NCI-H2107 treated with DMSO at 0.1 percent for 48 hours (cell line): ENCODE data around the gene IDH3A.
"Not testable (repeated sequence)": the region's sequence is repeated elsewhere in the genome, so short reads cannot be mapped to it uniquely, and the experiment has no call there.

ENCODE experiments used
- DNase-seq: peaks from one replicate; lab custom pipeline; 2025; ENCODE audit not compliant: unreplicated experiment; lab: John Stamatoyannopoulos, UW

IDH3A gene

GRCh38 chr15:78129077-78129750, 19.9 kb upstream of the IDH3A start:
- DNase-seq = peak; percentile 4

DNA sequence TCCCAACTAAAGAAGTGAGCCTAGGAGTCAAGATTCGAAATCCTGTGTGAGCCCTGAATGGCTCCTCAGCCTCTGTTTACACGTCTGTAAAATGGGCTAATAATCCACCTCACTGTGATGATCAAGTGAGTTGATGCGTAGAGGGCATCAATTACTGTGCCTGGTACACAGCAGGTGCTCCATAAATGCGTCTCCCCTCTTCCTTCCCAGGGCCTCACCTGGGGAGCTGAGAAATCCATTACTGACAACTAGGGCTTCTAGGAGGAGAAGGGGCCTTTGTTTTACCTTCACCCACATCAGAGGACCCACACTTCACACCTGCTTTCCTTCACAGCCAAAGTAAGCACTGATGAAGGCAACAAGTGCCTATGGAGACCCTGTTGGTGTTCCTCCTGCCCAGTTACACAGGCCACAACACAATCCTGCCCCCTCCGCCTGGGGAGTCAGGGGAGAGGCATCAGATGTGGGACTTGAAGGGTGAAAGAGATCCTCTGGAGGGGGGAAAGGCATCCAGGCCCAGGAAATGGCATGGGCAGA, 19.3 kb upstream of the IDH3A start:
- no peak for DNase-seq

DNA sequence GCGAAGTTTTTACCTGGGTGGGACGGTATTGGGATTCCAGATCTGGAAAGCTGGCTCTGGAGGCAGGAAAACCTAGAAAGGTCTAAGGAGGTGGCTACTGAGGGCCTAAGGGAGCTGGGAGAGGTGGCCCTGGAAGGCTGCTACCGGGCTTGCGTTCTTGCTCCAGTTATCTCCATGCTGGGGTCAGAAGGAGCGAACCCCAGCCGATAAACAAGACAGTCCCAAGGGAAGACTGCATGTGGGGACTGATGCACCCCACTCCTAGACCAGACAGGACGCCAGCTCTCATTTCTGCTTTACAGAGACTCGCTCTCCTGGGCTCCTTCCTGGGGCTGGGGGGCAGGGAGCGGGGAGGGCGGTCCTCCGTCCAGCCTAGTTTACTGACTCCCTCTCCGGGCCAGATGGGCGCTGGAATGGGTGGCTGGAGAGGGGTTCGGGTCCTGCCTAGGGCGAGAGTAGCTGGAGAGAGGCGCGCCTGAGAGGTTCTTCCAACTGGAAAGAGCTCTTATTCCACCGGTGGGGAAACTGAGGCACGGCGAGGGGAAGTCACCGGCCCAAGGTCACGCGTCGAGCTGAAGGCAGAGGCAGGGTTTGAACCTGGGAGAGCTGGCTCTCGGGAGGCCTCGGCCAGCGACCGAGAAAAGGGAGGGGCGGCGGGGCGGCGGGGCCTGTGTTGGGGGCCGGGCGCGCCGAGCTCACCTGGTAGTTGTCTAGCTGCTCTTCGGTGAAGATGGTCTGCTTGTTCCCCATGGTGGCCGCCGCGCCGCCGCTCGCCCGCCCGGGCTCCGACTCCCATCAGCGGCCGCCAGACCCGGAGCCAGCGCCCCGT, 18.5 kb upstream of the IDH3A start:
- DNase-seq = no peak

GRCh38 chr15:78131295-78132061, 17.7 kb upstream of the IDH3A start, which contains the start of gene CIB2:
Gene CIB2 (minus strand): TSS chr15:78131445. CDS start chr15:78131215, 230 bp downstream.
- no peak for DNase-seq

DNA sequence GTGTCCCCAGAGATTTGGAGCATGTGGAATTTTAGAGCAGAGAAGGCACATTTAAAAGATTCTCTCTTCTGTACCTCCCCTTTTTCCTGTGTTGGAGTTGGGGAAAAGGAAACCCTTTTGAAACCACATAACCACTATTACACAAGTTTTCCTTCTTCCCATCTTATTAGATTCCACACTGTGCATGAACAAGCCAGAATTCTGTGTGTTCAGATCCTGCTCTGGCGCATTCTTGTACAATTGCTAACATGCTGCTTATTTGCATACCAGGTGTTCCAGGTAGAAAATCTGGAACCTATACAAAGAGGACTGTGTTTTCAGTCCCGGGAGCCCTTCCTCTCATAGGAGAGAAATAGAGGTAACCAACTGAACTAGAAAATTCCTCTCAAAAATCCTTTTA, 15.4 kb upstream of the IDH3A start:
- DNase-seq = no peak

GRCh38 chr15:78139578-78139977, 9.6 kb upstream of the IDH3A start:
- DNase-seq = no peak

GRCh38 chr15:78140292-78140691, 8.9 kb upstream of the IDH3A start:
- DNase-seq = no peak

- DNase-seq = no peak
Observed at GRCh38 chr15:78142332-78142731, 6.8 kb upstream of the IDH3A start.

DNA sequence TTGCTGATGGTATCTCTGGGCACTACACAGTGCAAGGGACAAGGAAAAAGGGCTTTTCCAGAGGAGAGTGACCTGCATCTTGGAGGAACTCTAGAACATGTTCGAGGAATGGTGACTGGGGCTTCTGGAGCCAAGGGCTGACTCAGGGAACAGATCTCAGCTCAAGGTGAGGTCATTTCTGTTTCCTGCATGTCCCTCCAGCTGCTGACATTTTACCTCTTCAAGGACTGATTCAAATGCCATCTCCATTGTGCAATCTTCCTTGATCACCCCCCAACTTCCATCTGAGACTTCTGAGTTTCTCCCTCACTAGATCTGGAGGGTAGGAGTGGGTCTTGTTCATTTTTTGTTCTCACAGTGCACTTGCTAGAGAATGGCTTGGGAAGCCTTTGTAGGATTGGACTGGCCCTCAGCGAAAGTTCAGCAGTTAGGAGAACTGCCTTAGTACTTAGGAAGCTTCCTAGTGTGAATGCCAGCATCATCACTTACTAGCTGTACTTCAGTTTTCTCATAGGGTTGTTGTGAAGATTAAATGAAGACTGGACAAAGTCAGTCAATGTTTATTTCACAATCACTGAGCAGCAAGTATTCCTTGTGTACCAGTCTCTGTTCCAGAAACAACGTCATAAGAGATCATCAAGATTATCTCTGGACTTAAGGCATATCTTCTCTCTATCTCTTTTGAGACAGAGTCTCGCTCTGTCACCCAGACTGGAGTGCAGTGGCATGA, 2.6 kb upstream of the IDH3A start:
- DNase-seq = no peak

DNA sequence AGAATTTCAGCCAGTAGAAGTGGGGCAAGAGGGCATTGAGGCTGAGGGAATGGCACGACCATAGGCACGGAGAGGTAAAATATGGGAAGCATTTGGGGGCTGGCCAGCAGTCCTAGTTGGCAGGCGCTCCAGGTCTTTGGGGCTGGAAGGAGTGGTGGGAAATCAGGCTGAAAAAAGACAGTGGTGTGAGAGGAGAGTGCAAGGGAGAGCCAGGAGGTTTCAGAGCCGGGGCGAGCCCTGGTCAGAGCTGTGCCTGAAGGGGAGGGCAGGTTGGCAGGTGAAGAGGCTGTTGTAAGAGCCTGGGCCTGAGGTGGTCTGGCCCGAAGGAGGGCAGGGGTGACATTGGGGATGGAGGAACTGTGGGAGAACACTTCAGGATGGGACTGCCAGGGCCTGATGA, 1.6 kb upstream of the IDH3A start:
- no peak for DNase-seq

DNA sequence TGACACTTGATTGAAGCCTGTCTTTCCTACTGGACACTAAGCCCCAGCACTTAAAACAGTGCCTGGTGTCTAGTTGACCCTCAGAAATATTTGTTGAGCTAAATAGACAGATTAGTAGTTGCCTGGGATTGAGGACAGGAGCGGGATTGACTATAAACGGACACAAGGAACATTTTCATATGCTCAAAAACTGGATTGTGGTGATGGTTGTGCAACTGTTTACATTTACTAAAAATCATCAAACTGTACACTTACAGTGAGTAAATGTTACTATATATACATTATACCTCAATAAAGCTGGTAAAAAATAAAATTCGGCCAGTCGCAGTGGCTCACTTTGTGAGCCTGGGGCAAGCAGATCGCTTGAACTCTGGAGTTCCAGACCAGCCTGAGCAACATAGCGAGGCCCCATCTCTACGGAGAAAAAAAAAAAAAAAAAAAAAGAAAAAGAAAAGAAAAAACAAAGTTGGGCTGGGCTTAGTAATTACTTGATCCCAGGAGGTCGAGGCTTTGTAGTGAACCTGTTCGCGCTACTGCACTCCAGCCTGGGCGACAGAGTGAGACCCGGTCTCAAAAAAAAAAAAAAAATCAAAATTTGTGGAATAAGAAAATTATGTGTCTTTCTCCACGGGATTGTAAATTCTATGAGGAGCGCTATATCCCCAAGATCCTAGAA, 632 bp upstream of the IDH3A start:
- no peak for DNase-seq

DNA sequence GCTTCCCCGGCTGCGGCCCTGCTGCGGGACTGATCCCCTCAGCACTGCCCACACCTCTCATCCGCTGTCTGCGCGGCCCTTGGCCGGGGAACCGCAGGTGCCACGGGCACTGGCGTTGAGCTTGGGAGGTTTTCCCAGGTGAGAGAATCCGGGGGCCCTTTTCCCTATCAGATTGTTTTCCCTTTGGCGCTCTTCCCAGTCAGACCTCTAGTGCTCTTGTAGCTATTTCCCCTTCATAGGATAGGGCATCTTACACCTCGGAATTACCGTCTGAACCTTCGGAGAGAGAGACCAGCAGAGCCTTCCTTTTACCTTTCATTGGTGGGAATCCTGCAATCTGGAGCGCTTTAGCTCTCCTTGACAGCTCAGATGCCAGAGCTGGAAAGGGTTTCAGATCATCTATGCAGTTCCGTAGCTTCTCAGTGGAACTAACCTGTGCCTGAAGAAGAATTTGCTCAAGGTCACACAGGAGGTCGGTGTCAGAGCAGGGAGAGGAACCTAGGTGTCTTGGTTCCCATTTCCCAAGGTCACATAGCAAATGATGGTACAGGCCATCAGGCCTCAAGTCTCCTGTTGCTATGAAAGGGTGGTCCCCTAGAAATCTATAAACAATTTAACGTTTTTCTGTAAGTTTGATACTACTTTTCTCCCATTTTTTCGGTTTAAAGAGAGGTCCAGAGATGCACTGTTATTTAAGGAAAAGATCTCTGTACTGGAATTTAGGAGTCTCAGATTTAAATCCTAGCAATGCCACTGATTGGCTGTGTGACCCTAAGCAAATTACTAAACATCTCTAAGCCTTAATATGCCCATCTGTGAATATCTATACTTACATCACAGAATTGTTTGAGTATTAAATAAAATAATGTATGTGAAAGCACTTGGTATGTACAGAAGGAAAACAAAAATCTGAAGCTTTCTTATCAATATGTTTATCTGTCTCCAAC, 916 bp downstream of the IDH3A start:
- DNase-seq = peak; percentile 72

- DNase-seq = not testable (repeated sequence)
Observed at GRCh38 chr15:78151075-78151474, 1.9 kb downstream of the IDH3A start.

- DNase-seq = no peak
Observed at GRCh38 chr15:78154955-78155354, 5.8 kb downstream of the IDH3A start.

DNA sequence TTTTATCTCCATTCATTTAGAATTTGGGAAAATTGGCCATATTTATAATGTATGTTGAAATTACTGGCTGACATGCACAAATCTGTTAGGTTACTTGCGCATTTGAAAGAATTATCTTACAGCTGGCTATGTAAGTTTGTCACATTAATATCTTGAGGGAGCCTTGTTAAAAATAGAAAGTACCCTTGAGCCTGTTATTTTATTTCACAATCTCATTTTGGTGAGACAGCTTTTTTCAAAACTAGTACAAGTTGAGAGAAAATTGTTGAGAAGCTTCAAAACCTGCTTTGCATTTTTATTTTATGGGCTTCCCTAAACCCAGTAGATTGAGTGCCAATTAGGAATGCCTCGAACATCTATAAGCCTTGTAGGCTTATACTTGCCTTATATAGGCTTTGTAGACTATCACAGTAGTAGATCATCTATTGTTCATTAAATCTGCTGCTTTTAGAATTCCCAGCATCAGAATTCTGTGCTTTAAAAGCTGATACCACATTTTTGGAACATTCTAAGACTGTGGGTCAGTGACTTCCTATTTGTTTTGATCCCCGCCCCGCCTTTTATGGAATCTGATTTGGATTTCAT, 6.3 kb downstream of the IDH3A start:
- no peak for DNase-seq

- no peak for DNase-seq
Observed at GRCh38 chr15:78156653-78157052, 7.5 kb downstream of the IDH3A start.

GRCh38 chr15:78157203-78157602, 8.0 kb downstream of the IDH3A start:
- no peak for DNase-seq

- DNase-seq = no peak
Observed at GRCh38 chr15:78159395-78159794, 10.2 kb downstream of the IDH3A start.

- no peak for DNase-seq
Observed at GRCh38 chr15:78162038-78162437, 12.9 kb downstream of the IDH3A start.
